ENCODE results near the gene GABBR2. TPM values are rescaled to one million over a fixed set of nuclear protein-coding genes. Genes with fewer than 3 reads are reported as not detected.

GABBR2 gene
- total RNA-seq, 1 experiment from 2014 or later = 0.33 TPM

- Mint-ChIP-seq H3K36me3 (ENCODE audit: insufficient read depth, unreplicated experiment) (no peaks in the 10 kb centered on the region), H3K9me3 (ENCODE audit: low read depth, unreplicated experiment) (no peaks in the 10 kb centered on the region), H3K27me3 (ENCODE audit: unreplicated experiment) (no peaks in the 10 kb centered on the region), H3K4me3 (ENCODE audit: low read depth, unreplicated experiment) (no peak overlapping the region), H3K4me1 (ENCODE audit: low read depth, unreplicated experiment) (peaks cover 13% of the 10 kb centered on the region), H3K27ac (ENCODE audit: unreplicated experiment) (no peak overlapping the region)
- no peak for DNase-seq
- no TSS peak for BruUV-seq (replicated peaks)
- intact Hi-C loops (cut with micrococcal nuclease; ENCODE audit: unreplicated experiment) = no loop called here
- no peak for TF ChIP-seq CTCF (IDR thresholded peaks at IDR 0.05; ENCODE audit: unreplicated experiment)
- CTCF ChIA-PET = no interaction called here
Measured at GRCh38 chr9:98378794-98379193, 329.9 kb downstream of the GABBR2 start.

- CTCF ChIA-PET = interaction anchor here (0.5 kb wide), 1 partner anchor 208 kb away, joined by 3 read pairs; no protein-coding TSS in a partner anchor
- no TSS peak for BruUV-seq (replicated peaks)
- DNase-seq = no peak
Measured at GRCh38 chr9:98378206-98378780, 330.4 kb downstream of the GABBR2 start.

GRCh38 chr9:98375138-98375726 is 333.5 kb downstream of the GABBR2 start:
- no peak overlapping the region for H3K27ac Mint-ChIP-seq (ENCODE audit: unreplicated experiment)
- intact Hi-C loops (cut with micrococcal nuclease; ENCODE audit: unreplicated experiment) = no loop called here
- H3K36me3 Mint-ChIP-seq (ENCODE audit: insufficient read depth, unreplicated experiment) = no peaks in the 10 kb centered on the region
- no peak for DNase-seq
- BruUV-seq (replicated peaks) = no TSS peak
- no peaks in the 10 kb centered on the region for H3K9me3 Mint-ChIP-seq (ENCODE audit: low read depth, unreplicated experiment)
- CTCF ChIA-PET = no interaction called here
- peaks cover 13% of the 10 kb centered on the region for H3K4me1 Mint-ChIP-seq (ENCODE audit: low read depth, unreplicated experiment)
- no peaks in the 10 kb centered on the region for H3K27me3 Mint-ChIP-seq (ENCODE audit: unreplicated experiment)
- H3K4me3 Mint-ChIP-seq (ENCODE audit: low read depth, unreplicated experiment) = no peak overlapping the region
- no peak for TF ChIP-seq CTCF (IDR thresholded peaks at IDR 0.05; ENCODE audit: unreplicated experiment)

More at GRCh38 chr9:98378206-98378780, 330.4 kb downstream of the GABBR2 start:
- no peak overlapping the region for H3K27ac Mint-ChIP-seq (ENCODE audit: unreplicated experiment)
- no peaks in the 10 kb centered on the region for H3K9me3 Mint-ChIP-seq (ENCODE audit: low read depth, unreplicated experiment)
- intact Hi-C loops (cut with micrococcal nuclease; ENCODE audit: unreplicated experiment) = no loop called here
- H3K36me3 Mint-ChIP-seq (ENCODE audit: insufficient read depth, unreplicated experiment) = no peaks in the 10 kb centered on the region
- no peak for TF ChIP-seq CTCF (IDR thresholded peaks at IDR 0.05; ENCODE audit: unreplicated experiment)
- H3K4me1 Mint-ChIP-seq (ENCODE audit: low read depth, unreplicated experiment) = peaks cover 13% of the 10 kb centered on the region
- H3K4me3 Mint-ChIP-seq (ENCODE audit: low read depth, unreplicated experiment) = no peak overlapping the region
- no peaks in the 10 kb centered on the region for H3K27me3 Mint-ChIP-seq (ENCODE audit: unreplicated experiment)

- Mint-ChIP-seq H3K27me3 (ENCODE audit: unreplicated experiment) (no peaks in the 10 kb centered on the region), H3K4me3 (ENCODE audit: low read depth, unreplicated experiment) (peak overlapping the region; percentile 17), H3K36me3 (ENCODE audit: insufficient read depth, unreplicated experiment) (no peaks in the 10 kb centered on the region), H3K9me3 (ENCODE audit: low read depth, unreplicated experiment) (no peaks in the 10 kb centered on the region), H3K4me1 (ENCODE audit: low read depth, unreplicated experiment) (peaks cover 13% of the 10 kb centered on the region), H3K27ac (ENCODE audit: unreplicated experiment) (no peak overlapping the region)
- CTCF ChIA-PET = interaction anchor here (0.6 kb wide), 1 partner anchor 535 kb away, joined by 3 read pairs; no protein-coding TSS in a partner anchor
- no peak for TF ChIP-seq CTCF (IDR thresholded peaks at IDR 0.05; ENCODE audit: unreplicated experiment)
- BruUV-seq (replicated peaks) = no TSS peak
- intact Hi-C loops (cut with micrococcal nuclease; ENCODE audit: unreplicated experiment) = no loop called here
- DNase-seq = peak; percentile 32
Measured at GRCh38 chr9:98374385-98375051, 334.2 kb downstream of the GABBR2 start.
